ENCODE results near the gene TLN1.

GRCh38 chr9:35732185-35732799, at the start of gene TLN1, which contains the start of gene CREB3:
- no peak for TF ChIP-seq CTCF (IDR thresholded peaks at IDR 0.05; ENCODE audit: insufficient read depth, low read length)
- TF ChIP-seq GABPA (IDR thresholded peaks at IDR 0.05; ENCODE audit: low read depth): peak; percentile 95
- TF ChIP-seq POLR2AphosphoS5 (IDR thresholded peaks at IDR 0.05; ENCODE audit: low read depth): peak; percentile 57; the same call in 1 of the 2 replicates
- no peak for TF ChIP-seq REST (IDR thresholded peaks at IDR 0.05; ENCODE audit: insufficient replicate concordance, low read depth)
- TF ChIP-seq SPI1 (IDR thresholded peaks at IDR 0.05; ENCODE audit: borderline replicate concordance, low read depth): peak; percentile 87; the same call in 1 of the 2 replicates
